Measurements from ENCODE around the gene CD200R1L.

Gene CD200R1L

DNA sequence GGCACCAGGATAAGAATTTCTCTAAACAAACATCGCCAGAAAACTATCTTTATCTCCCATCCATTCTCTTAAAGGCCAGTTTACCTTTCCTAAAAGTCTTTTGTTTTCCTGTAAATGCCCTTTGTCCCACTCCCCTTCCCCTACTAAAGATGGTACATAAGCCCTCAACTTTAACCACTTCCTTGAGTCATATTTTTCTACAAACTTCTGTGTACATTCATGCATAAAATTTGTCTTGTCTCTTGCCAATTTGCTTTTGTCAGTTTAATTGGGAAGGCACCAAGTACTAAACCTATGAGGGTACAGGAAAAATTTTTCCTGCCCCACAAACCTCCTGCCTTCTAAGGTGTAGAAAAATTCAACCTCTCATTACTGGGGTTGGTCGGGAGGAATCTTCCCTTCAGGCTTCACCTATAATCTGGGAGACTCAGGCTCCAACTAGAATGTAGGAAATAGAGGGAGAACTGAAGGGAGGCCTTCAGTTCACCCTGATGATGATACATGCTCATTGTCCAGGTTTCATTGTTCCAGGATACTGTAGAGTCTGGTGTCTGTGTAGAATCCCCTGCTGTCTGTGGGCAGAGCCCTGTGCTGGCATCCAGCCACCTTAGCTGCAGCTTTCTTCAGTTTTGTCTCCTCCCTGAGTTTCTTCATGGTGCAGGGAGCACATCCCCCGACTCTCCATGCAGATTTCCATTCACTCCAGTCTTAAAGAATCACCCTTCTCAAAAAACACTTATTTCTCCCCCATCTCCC is 53.2 kb downstream of the CD200R1L start:
- no peak for DNase-seq (ENCODE audit: low read depth, low spot score)
- H3K27ac ChIP-seq, result no peak overlapping the region

DNA sequence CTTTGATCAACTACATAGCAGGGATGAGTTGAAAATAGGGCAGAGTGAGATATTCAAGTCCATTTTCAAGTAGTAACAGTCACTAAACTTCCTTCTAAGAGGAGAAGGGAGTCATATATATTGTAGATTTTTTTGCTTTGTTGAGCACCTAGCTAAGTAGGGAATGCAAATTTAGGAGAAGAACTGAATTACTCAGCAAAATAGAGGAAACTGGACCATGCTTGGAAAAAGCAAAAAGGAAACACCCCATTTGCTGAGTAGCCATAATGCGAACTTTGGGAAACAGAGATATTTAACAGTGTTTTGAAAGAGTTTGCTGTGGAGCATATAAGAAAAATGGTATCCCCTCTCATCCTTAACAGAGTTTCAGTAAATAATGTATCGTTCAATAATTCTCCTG is 54.9 kb downstream of the CD200R1L start:
- no peak overlapping the region for H3K27ac ChIP-seq

GRCh38 chr3:112789787-112790186 is 56.9 kb downstream of the CD200R1L start:
- no peak overlapping the region for H3K27ac ChIP-seq
- no peak for DNase-seq (ENCODE audit: low read depth, low spot score)

More for the DNA sequence above, 54.9 kb downstream of the CD200R1L start:
- no peak for DNase-seq (ENCODE audit: low read depth, low spot score)

DNA sequence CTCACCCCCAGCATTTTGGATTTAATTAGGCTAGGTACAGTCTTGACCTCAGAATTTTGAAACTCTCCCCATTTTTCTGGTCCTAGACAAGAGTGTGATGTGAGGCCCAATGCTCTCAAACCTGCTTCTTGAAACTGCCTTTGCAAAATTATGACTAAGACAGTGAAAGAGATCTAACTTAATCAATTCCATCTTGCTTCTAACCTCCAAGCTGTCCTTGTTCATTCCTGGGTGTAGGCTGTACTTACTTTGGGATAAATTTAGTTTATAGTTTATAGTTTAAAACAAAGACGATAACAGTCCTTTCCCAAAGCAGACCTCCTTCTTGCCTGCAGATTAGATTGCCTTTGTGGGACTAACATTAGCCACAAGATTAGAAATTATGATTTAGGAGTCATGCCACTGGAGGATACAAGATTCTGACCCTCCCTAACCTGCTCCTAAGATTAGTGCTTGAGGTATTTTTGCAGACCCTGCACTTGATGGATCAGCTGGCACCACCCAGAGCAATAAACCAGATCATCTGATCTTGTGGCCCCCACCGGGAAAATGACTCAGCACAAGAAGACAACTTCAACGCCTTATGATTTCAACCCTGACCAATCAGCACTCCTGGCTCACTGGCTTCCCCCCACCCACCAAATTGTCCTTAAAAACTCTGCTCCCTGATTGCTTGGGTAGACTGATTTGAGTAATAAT is 59.6 kb downstream of the CD200R1L start:
- no peak for DNase-seq (ENCODE audit: low read depth, low spot score)

GRCh38 chr3:112786002-112786590 is 60.6 kb downstream of the CD200R1L start:
- DNase-seq (ENCODE audit: low read depth, low spot score), result no peak
- no peak overlapping the region for H3K27ac ChIP-seq

More for the DNA sequence above, 59.6 kb downstream of the CD200R1L start:
- H3K27ac ChIP-seq, result no peak overlapping the region

GRCh38 chr3:112785321-112786001 is 61.2 kb downstream of the CD200R1L start:
- no peak overlapping the region for H3K27ac ChIP-seq
- no peak for DNase-seq (ENCODE audit: low read depth, low spot score)

GRCh38 chr3:112782491-112782890 is 64.2 kb downstream of the CD200R1L start:
- DNase-seq (ENCODE audit: low read depth, low spot score), result no peak

DNA sequence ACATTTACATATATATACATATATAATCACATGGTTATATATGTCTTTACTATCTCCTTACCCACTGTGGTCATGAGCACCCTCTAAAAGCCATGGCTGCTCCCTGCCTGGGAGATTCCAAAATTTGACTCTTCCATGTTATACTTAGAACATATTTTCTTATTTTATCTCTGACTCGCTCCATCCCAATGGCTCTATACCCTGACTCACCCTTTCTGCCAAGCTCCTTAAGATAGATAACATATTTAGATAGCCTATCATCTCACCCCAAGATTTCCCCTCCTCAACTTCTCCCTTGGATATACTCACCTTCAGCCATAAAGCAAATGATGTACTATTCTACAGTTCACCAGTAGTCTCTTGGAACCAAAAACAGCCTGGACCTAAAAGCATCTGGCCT is 65.1 kb downstream of the CD200R1L start:
- DNase-seq (ENCODE audit: low read depth, low spot score), result no peak
- no peak overlapping the region for H3K27ac ChIP-seq

More at GRCh38 chr3:112782491-112782890, 64.2 kb downstream of the CD200R1L start:
- H3K27ac ChIP-seq, result no peak overlapping the region

- peak overlapping the region; percentile 99 for H3K27ac ChIP-seq
- peak; percentile 69 for DNase-seq (ENCODE audit: low read depth, low spot score)
Observed at GRCh38 chr3:112779558-112780480, 66.8 kb downstream of the CD200R1L start.

GRCh38 chr3:112779011-112779410 is 67.7 kb downstream of the CD200R1L start:
- H3K27ac ChIP-seq, result peak overlapping the region; percentile 99
- no peak for DNase-seq (ENCODE audit: low read depth, low spot score)

- DNase-seq (ENCODE audit: low read depth, low spot score), result peak; percentile 78
- H3K27ac ChIP-seq, result peak overlapping the region; percentile 99
Observed at GRCh38 chr3:112778353-112778948, 68.2 kb downstream of the CD200R1L start.

DNA sequence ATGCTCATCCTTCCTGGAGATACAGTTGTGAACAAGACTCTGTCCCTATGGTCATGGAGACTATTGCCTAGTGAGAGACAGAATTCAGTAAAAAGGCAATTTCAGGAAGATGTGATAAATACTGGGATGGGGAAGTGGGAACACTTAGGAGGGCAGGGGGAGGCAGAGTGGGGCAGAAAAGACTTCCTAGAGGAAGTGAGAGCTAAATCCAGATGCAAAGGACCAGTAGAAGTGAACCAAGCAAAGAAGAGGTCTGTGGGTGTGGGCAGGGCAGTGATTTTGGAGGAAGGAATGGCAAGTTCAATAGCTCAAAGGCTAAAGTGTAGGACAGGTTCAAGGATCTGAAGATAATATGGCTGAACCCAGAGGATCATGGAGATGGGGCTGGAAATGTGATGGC is 68.9 kb downstream of the CD200R1L start:
- H3K27ac ChIP-seq, result peak overlapping the region; percentile 99
- no peak for DNase-seq (ENCODE audit: low read depth, low spot score)

GRCh38 chr3:112776836-112777235 is 69.8 kb downstream of the CD200R1L start:
- peak overlapping the region; percentile 99 for H3K27ac ChIP-seq
- no peak for DNase-seq (ENCODE audit: low read depth, low spot score)

- peak overlapping the region; percentile 99 for H3K27ac ChIP-seq
- peak; percentile 91 for DNase-seq (ENCODE audit: low read depth, low spot score)
Observed at GRCh38 chr3:112776000-112776399, 70.7 kb downstream of the CD200R1L start.

DNA sequence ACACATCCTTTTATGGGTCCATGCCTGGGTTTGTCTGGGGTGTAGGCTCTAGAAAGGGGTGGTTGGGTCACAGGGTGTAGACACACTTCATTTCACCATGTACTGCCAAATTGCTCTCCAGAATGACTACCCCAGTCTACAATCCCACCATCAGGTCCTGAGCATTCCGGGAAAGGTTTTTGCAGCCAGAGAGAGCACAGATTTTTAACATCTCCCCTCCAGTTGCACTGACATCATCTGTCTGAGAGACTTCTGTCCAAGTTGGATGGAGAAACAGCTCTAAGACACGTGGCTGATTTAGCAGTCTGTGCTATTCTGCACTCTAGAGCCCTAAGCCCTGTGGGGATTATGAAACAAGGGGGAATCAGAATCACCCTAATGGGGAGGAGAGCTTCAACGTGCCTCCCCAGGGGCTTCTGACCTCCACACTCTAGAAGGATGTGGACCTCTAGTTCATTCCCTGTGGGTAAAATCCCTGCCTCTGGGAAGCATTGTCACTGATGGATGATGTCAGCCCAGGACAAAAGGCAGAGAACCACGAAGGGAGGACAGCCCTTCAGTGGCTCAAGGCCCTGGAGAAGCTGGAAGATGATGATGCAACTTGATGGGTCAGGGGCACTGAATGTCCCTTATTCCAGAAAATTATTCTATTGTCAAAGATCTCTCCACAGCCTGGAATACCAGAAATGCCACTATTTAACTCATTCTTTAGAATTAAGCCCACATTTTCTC is 71.5 kb downstream of the CD200R1L start:
- H3K27ac ChIP-seq, result peak overlapping the region; percentile 99
- DNase-seq (ENCODE audit: low read depth, low spot score), result no peak

GRCh38 chr3:112774293-112774926 is 72.3 kb downstream of the CD200R1L start:
- peak; percentile 84 for DNase-seq (ENCODE audit: low read depth, low spot score)
- peak overlapping the region; percentile 99 for H3K27ac ChIP-seq

- DNase-seq (ENCODE audit: low read depth, low spot score), result peak; percentile 92
- peak overlapping the region; percentile 99 for H3K27ac ChIP-seq
Observed at GRCh38 chr3:112773864-112774263, 72.8 kb downstream of the CD200R1L start.

- H3K27ac ChIP-seq, result peak overlapping the region; percentile 99
- DNase-seq (ENCODE audit: low read depth, low spot score), result no peak
Observed at GRCh38 chr3:112770951-112771350, 75.7 kb downstream of the CD200R1L start.
